OCI-LY1 (cell line): ENCODE results near the gene MAJIN.

Experiments used
- H2AFZ ChIP-seq: fragments of 200-600 bp; sonication (generic), shearing (Covaris generic); 2 replicates; pipeline ENCODE4 v1.6.0; 2014; ENCODE audit warnings: antibody characterized with exemption, mild to moderate bottlenecking, low read length
- H3F3A ChIP-seq: fragments of 200-600 bp; sonication (generic), shearing (Covaris generic); 2 replicates; pipeline ENCODE4 v1.6.0; 2014; ENCODE audit warnings: mild to moderate bottlenecking, antibody characterized with exemption, low read length, moderate library complexity; ENCODE audit not compliant: insufficient read depth
- H3K27ac ChIP-seq: fragments of 200-600 bp; sonication (generic); 2 replicates; pipeline ENCODE4 v1.5.1; 2014; ENCODE audit warnings: low read length, mixed run types, mild to moderate bottlenecking, low read depth; ENCODE audit not compliant: poor library complexity, severe bottlenecking
- H3K27me3 ChIP-seq: fragments of 200-600 bp; sonication (generic); 2 replicates; pipeline ENCODE4 v1.6.0; 2014; ENCODE audit warnings: antibody characterized with exemption, mild to moderate bottlenecking, low read length, moderate library complexity; ENCODE audit not compliant: insufficient read depth
- H3K36me3 ChIP-seq: fragments of 200-600 bp; sonication (generic); 2 replicates; pipeline ENCODE4 v1.6.1; 2014; ENCODE audit warnings: mild to moderate bottlenecking, antibody characterized with exemption, low read length, moderate library complexity, mixed read lengths; ENCODE audit not compliant: insufficient read depth
- H3K4me1 ChIP-seq: fragments of 200-600 bp; sonication (generic); 2 replicates; pipeline ENCODE4 v1.5.1; 2014; ENCODE audit warnings: mild to moderate bottlenecking, low read length, moderate library complexity; ENCODE audit not compliant: insufficient read depth, severe bottlenecking
- H3K4me2 ChIP-seq: fragments of 200-600 bp; sonication (generic), shearing (Covaris generic); 2 replicates; pipeline ENCODE4 v1.6.1; 2014; ENCODE audit warnings: low read length
- H3K4me3 ChIP-seq: fragments of 200-600 bp; sonication (generic); 2 replicates; pipeline ENCODE4 v1.5.1; 2014; ENCODE audit warnings: low read length, low read depth, mild to moderate bottlenecking, mixed read lengths; ENCODE audit not compliant: poor library complexity, severe bottlenecking
- H3K79me2 ChIP-seq: fragments of 200-600 bp; shearing (Covaris generic); 2 replicates; pipeline ENCODE4 v1.6.1; 2016; ENCODE audit warnings: mixed run types, low read length, mixed read lengths; ENCODE audit not compliant: insufficient read depth
- H3K9ac ChIP-seq: fragments of 200-600 bp; sonication (generic), shearing (Covaris generic); 2 replicates; pipeline ENCODE4 v1.6.1; 2014; ENCODE audit warnings: mild to moderate bottlenecking, low read length, mixed read lengths
- H3K9me2 ChIP-seq: fragments of 200-600 bp; sonication (generic), shearing (Covaris generic); 2 replicates; pipeline ENCODE4 v1.6.1; 2014; ENCODE audit warnings: low read depth, mild to moderate bottlenecking, low read length, mixed read lengths
- H3K9me3 ChIP-seq: fragments of 200-600 bp; shearing (Covaris generic); 2 replicates; pipeline ENCODE4 v1.6.1; 2014; ENCODE audit warnings: low read length, mixed read lengths
- H4K20me1 ChIP-seq: fragments of 200-600 bp; sonication (generic), shearing (Covaris generic); 2 replicates; pipeline ENCODE4 v1.6.0; 2016; ENCODE audit warnings: mild to moderate bottlenecking, low read length; ENCODE audit not compliant: insufficient read depth
- EZH2 ChIP-seq: fragments of 200-600 bp; sonication (generic), shearing (Covaris generic); IDR thresholded peaks from 2 replicates; pipeline ENCODE4 v1.8.0; 2017; ENCODE audit warnings: borderline replicate concordance, mixed run types, mild to moderate bottlenecking, antibody characterized with exemption, low read length, moderate library complexity, mixed read lengths
- TF ChIP-seq, protein P1 (sequence below): fragments of 200-600 bp; sonication (generic), shearing (Covaris generic); IDR thresholded peaks from 2 replicates; pipeline ENCODE4 v1.5.1; 2017; ENCODE audit warnings: mild to moderate bottlenecking, antibody characterized with exemption, low read length, moderate library complexity, mixed read lengths

MAJIN gene

GRCh38 chr11:64911689-64912088, 60.2 kb downstream of the MAJIN start:
- Histone ChIP-seq H3K4me2 (no peak overlapping the region), H3K9me2 (no peaks in the 10 kb centered on the region), H3F3A (no peaks in the 10 kb centered on the region), H3K9ac (no peak overlapping the region), H3K4me3 (no peak overlapping the region), H3K36me3 (peaks cover 55% of the 10 kb centered on the region), H2AFZ (no peak overlapping the region), H3K79me2 (no peaks in the 10 kb centered on the region), H3K27me3 (no peaks in the 10 kb centered on the region), H4K20me1 (no peaks in the 10 kb centered on the region), H3K4me1 (peaks cover 17% of the 10 kb centered on the region), H3K9me3 (no peaks in the 10 kb centered on the region), H3K27ac (no peak overlapping the region)
- TF ChIP-seq, protein P1, sequence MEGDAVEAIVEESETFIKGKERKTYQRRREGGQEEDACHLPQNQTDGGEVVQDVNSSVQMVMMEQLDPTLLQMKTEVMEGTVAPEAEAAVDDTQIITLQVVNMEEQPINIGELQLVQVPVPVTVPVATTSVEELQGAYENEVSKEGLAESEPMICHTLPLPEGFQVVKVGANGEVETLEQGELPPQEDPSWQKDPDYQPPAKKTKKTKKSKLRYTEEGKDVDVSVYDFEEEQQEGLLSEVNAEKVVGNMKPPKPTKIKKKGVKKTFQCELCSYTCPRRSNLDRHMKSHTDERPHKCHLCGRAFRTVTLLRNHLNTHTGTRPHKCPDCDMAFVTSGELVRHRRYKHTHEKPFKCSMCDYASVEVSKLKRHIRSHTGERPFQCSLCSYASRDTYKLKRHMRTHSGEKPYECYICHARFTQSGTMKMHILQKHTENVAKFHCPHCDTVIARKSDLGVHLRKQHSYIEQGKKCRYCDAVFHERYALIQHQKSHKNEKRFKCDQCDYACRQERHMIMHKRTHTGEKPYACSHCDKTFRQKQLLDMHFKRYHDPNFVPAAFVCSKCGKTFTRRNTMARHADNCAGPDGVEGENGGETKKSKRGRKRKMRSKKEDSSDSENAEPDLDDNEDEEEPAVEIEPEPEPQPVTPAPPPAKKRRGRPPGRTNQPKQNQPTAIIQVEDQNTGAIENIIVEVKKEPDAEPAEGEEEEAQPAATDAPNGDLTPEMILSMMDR, result no peak

DNA sequence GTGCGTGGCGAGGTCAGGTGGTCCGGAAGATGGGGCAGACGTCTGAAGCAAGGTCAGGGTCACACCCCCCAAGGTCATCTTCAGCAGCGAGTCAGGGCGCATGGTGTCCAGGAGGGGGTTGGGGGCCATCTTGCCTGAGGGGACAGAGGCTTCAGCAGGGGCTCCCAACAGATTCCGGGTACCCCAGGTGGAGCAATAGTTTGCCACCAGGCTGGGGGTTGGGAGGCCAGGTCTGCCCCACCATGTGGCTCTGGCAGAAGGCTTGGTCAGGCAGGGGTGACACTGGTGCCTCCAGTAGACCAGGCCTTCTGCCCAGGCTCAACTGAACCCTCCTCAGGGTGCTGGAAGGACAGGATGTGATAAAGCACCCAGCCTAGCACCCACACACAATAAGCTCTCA, 60.8 kb downstream of the MAJIN start:
- no peak for TF ChIP-seq EZH2
- TF ChIP-seq, protein P1, result no peak
- Histone ChIP-seq H2AFZ (no peak overlapping the region), H3K36me3 (peaks cover 60% of the 10 kb centered on the region)

DNA sequence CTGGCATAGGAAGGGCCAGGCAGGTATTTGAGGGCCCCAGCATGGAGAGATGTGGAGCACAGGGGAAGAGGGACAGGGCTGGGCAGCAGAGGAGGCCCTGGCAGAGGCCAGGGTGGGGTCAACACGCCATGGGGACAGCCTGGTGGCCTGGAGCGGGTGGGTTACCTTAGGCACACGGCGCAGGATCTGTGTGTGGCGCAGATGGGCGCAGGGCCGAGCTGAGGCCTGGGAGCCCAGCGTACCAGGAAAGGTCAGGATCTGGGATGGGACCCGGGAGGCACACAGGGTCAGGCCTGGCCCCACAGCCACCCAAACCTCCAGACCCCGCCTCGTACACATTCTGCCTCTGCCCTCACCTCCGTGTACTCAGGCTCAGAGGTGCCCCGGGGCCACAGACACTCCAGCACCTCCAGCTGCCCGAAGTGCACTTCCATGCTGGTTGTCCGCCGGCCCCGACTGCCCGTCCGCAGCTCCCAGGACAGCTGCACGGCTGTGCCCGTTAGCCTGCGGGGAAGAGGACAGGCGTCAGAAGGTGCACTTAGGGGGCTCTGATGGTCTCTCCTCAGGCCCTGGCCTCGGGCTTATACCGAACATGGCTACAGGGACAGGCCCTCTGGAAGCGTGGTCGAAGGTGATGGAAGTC, 61.3 kb downstream of the MAJIN start:
- no peak overlapping the region for H3K27ac ChIP-seq
- peaks cover 6% of the 10 kb centered on the region for H3K4me1 ChIP-seq
- H3K4me3 ChIP-seq, result no peak overlapping the region
- H3K4me2 ChIP-seq, result no peak overlapping the region
- TF ChIP-seq, protein P1, result no peak
- TF ChIP-seq EZH2, result no peak
- no peaks in the 10 kb centered on the region for H3K9me2 ChIP-seq
- H3K9ac ChIP-seq, result no peak overlapping the region
- no peaks in the 10 kb centered on the region for H3K79me2 ChIP-seq
- H4K20me1 ChIP-seq, result no peaks in the 10 kb centered on the region
- H3K9me3 ChIP-seq, result no peaks in the 10 kb centered on the region
- no peaks in the 10 kb centered on the region for H3K27me3 ChIP-seq
- peaks cover 66% of the 10 kb centered on the region for H3K36me3 ChIP-seq
- H2AFZ ChIP-seq, result no peak overlapping the region
- H3F3A ChIP-seq, result no peaks in the 10 kb centered on the region

More for the DNA sequence above, 60.8 kb downstream of the MAJIN start:
- Histone ChIP-seq H3K9ac (no peak overlapping the region), H3F3A (no peaks in the 10 kb centered on the region), H3K27ac (no peak overlapping the region), H3K9me3 (no peaks in the 10 kb centered on the region), H4K20me1 (no peaks in the 10 kb centered on the region), H3K4me1 (peaks cover 12% of the 10 kb centered on the region), H3K79me2 (no peaks in the 10 kb centered on the region), H3K4me2 (no peak overlapping the region), H3K27me3 (no peaks in the 10 kb centered on the region), H3K9me2 (no peaks in the 10 kb centered on the region), H3K4me3 (no peak overlapping the region)
